HG03159 (cell line): ENCODE results near the gene CD19.
"Not testable (repeated sequence)": the region's sequence is repeated elsewhere in the genome, so short reads cannot be mapped to it uniquely, and the experiment has no call there.

Experiments used
- ATAC-seq: cut with Tn5 transposase; IDR thresholded peaks from one replicate; pipeline ENCODE4 v1.9.1; 2021; ENCODE audit warnings: mild to moderate bottlenecking, moderate library complexity; ENCODE audit not compliant: unreplicated experiment

Gene CD19

DNA sequence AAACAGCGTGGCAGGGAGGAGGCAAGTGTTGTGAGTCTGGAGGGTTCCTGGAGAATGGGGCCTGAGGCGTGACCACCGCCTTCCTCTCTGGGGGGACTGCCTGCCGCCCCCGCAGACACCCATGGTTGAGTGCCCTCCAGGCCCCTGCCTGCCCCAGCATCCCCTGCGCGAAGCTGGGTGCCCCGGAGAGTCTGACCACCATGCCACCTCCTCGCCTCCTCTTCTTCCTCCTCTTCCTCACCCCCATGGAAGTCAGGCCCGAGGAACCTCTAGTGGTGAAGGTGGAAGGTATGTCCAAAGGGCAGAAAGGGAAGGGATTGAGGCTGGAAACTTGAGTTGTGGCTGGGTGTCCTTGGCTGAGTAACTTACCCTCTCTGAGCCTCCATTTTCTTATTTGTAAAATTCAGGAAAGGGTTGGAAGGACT is at the start of gene CD19:
TSS of gene CD19 (plus strand) at position 171 of the 425 bp plus-strand sequence. CDS start at position 201, 30 bp downstream.
- no peak for ATAC-seq

DNA sequence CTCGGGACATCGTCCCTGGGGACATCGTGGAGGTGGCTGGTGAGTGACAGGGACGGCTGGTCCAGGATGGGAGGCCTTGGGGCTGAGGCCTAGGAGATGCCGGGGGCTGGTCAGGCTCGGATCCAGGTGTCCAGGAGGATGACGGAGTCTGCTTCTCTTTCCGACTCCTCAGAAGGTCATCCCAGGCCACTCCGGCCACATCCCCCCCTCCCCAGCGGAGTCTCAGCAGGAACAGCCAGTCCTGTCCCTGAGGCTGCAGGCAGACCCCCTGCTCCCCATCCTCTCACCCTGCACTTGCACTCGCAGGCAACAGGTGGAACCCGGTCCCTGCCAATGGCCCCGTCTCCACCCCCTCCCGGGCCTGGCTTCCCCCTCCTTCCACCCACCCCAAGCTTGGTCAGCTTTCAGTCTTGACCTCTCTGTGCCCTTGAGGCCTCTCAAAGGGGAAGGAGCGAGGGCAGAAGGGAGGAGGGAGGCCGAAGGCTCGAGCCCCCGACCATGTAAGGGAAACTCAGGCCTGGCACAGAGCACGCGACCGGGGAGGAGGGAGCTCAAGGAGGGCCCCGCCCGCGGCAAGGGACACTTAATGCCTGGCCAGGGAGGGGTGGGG is 49.1 kb upstream of the CD19 start:
- no peak for ATAC-seq

- ATAC-seq: no peak
Observed at GRCh38 chr16:28883221-28883996, 48.4 kb upstream of the CD19 start.

- ATAC-seq: no peak
Observed at GRCh38 chr16:28884045-28884444, 47.7 kb upstream of the CD19 start.

DNA sequence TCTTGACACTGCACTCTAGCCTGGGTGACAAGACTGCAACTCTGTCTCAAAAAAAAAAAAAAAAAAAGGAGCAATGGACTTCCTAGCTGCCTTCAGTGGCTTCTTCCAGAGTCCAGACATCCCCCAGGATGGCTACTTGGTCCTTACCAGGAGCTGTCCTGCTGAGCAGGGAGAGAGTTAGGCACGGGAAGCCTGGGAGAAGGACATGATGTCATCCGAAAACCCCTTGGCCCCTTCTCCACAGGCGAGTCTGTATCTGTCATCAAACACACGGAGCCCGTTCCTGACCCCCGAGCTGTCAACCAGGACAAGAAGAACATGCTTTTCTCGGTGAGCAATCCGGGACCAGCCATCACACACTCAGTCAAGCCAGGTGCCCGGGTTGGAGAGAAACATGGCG is 44.8 kb upstream of the CD19 start:
- ATAC-seq: no peak

DNA sequence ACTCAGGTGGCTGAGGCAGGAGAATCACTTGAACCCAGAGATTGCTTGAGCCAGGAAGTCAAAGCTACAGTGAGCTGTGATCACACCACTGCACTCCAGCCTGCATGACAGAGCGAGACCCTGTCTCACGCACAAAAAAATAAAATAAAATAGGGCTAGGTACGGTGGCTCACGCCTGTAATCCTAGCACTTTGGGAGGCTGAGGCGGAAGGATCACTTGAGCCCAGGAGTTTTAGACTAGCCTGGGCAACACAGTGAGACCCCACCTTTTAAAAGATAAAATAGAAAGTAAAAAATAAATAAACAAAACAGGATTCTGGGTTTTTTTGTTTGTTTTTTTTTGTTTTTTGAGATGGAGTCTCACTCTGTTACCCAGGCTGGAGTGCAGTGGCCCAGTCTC is 41.4 kb upstream of the CD19 start:
- not testable (repeated sequence) for ATAC-seq

DNA sequence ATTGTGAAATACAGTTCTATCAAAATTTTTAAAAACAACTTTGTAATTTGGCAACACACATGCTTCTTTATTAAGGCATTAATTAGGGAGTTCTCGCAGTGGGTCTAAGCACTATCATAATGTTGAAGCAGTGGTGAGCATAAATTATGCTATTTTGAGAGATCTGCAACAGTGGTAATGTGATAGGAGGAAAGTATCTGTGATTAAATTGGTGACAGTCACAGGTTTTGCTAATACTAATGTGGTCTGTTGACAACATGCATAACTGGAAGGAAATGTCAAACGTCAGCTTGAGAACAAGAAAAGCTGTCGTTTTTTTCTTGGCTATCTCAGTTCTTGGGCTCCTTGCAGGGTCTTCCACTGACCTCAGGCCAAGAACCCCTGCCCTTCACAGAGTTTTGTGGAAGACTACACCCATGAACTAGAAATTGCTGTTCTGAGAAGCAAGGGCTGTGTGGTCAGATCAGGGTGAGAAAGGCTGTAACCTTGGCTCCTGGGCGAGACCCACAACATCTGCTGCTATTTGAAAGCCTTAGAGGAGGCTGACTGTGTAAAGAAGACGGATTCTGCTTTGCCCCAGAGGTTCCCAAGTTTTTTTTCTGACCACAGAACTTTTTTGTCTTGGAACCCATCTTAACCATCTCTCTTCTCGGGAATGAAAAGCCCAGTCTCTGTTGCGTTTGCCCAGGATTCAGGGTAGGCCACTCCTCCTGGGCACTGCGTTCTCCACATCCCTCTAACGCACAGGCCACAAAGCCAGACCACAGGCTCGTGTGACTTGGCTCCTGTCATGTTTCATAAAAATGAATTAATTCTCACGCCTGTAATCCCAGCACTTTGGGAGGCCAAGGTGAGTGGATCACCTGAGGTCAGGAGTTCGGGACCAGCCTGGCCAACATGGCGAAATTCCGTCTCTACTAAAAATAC is 39.5 kb upstream of the CD19 start:
- ATAC-seq: no peak

GRCh38 chr16:28893291-28893690 is 38.5 kb upstream of the CD19 start:
- no peak for ATAC-seq

GRCh38 chr16:28895609-28896008 is 36.2 kb upstream of the CD19 start:
- no peak for ATAC-seq

GRCh38 chr16:28897826-28898225 is 33.9 kb upstream of the CD19 start:
- no peak for ATAC-seq

DNA sequence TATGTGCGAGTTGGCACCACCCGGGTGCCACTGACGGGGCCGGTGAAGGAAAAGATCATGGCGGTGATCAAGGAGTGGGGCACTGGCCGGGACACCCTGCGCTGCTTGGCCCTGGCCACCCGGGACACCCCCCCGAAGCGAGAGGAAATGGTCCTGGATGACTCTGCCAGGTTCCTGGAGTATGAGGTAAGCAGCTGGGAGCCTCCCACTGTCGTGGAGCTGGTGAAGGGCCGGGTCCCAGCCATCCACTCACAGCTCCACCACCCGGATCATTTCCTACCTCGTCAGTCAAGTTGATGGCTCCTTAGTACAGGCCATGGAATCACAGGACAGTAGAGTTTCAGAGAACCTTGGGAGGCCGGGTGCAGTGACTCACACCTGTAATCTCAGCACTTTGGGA is 33.5 kb upstream of the CD19 start:
- no peak for ATAC-seq

GRCh38 chr16:28898942-28899341 is 32.8 kb upstream of the CD19 start:
- ATAC-seq: no peak

DNA sequence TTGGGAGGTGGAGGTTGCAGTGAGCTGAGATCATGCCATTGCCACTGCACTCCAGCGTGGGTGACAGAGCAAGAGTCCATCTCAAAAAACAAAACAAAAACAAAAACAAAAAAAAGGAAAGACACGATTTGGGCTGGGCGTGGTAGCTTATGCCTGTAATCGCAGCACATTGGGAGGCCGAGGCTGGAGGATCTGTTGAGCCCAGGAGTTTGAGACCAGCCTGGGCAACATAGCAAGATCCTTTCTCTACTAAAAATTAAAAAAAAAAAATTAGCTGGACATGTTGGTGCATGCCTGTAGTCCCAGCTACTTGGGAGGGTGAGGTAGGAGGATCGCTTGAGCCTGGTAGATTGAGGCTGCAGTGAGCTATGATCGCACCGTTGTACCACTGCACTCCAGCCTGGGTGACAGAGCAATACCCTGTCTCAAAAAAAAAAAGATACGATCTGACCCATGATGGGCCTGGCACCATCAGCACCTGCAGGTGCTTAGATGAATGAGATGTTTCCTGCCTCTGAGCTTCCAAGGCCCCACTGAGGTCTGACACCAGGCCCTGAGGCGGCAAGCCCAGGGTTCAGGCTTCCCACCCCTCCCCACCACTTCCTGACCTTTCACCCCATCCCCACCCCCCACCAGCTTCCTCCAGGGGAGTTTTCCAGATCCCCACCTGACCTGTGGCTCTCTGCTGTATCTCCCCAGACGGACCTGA is 31.7 kb upstream of the CD19 start:
- ATAC-seq: no peak

DNA sequence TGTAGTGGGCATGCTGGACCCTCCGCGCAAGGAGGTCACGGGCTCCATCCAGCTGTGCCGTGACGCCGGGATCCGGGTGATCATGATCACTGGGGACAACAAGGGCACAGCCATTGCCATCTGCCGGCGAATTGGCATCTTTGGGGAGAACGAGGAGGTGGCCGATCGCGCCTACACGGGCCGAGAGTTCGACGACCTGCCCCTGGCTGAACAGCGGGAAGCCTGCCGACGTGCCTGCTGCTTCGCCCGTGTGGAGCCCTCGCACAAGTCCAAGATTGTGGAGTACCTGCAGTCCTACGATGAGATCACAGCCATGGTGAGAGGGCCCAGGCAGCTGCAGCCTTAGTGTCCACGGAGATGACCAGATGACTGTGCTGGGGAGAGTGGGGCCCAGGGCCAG is 31.2 kb upstream of the CD19 start:
- no peak for ATAC-seq

DNA sequence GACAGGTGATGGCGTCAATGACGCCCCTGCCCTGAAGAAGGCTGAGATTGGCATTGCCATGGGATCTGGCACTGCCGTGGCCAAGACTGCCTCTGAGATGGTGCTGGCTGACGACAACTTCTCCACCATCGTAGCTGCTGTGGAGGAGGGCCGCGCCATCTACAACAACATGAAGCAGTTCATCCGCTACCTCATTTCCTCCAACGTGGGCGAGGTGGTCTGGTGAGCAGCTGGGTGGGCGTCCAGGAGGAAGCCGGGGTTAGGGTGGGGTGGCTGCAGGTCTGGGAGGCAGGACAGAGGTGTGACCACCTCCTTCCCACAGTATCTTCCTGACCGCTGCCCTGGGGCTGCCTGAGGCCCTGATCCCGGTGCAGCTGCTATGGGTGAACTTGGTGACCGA is 29.9 kb upstream of the CD19 start:
- ATAC-seq: no peak

- no peak for ATAC-seq
Observed at GRCh38 chr16:28902909-28903308, 28.9 kb upstream of the CD19 start.

GRCh38 chr16:28903344-28904042 is 28.3 kb upstream of the CD19 start:
- ATAC-seq: no peak

DNA sequence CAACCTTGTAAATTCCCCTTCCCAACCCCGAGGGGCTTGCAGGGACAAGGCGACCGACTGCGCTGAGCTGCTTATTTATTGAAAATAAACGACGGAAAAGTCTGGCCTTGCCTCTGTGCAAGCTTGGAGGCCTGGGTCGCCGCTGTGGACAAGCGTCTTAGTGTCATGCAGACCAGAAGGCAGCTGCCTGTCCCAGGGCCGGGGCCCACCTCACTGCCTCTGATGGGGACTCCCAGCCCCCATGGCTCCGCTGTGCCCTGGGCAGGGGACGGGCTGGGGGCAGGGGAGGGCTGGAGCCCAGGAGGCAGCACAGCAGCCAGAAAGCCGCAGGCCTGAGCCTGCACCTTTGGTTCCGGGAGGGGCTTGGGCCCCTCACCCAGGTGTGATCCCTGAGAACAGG is 27.4 kb upstream of the CD19 start:
- ATAC-seq: no peak

- no peak for ATAC-seq
Observed at GRCh38 chr16:28904828-28905227, 26.9 kb upstream of the CD19 start.

- ATAC-seq: no peak
Observed at GRCh38 chr16:28905229-28905754, 26.5 kb upstream of the CD19 start.
